ENCODE data around the gene NAV2. TPM values are rescaled to one million over a fixed set of nuclear protein-coding genes. Genes with fewer than 3 reads are reported as not detected.

The NAV2 gene
- total and polyA plus RNA-seq, 2 donors from 2014 or later: 5.9 to 37.7 TPM

DNA sequence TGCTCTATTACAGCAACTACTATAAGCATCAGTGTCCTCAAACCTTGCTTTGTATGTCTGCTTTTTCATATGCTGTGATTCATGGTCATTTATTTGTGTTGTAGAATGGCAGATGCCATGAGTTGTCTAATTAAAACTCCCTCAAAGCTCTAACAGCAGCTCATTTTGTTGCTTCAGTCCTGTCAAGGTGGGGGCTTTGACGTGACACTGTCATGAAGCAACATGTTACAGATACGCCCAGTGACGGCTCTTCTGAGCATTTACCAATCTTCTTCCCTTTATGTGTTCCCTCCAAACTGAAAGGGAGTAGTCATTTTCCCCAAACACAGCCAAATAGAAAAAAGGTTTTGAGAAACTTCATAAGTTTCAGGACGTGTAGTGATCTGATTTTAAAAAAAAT lies 340.9 kb downstream of the NAV2 start:
- peaks cover 0 to 7% (median 0%) of the 10 kb centered on the region in 3 donors for H3K4me1 ChIP-seq (ENCODE audit: control insufficient read depth in 2 of 3, insufficient read depth in 2 of 3, low read depth in 1 of 3, low read length in 3 of 3)
- TF ChIP-seq, protein P1, sequence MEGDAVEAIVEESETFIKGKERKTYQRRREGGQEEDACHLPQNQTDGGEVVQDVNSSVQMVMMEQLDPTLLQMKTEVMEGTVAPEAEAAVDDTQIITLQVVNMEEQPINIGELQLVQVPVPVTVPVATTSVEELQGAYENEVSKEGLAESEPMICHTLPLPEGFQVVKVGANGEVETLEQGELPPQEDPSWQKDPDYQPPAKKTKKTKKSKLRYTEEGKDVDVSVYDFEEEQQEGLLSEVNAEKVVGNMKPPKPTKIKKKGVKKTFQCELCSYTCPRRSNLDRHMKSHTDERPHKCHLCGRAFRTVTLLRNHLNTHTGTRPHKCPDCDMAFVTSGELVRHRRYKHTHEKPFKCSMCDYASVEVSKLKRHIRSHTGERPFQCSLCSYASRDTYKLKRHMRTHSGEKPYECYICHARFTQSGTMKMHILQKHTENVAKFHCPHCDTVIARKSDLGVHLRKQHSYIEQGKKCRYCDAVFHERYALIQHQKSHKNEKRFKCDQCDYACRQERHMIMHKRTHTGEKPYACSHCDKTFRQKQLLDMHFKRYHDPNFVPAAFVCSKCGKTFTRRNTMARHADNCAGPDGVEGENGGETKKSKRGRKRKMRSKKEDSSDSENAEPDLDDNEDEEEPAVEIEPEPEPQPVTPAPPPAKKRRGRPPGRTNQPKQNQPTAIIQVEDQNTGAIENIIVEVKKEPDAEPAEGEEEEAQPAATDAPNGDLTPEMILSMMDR (IDR thresholded peaks at IDR 0.05; ENCODE audit: borderline replicate concordance, extremely low read depth, insufficient read depth): no peak
- intact Hi-C loops (cut with DNase I): no loop called here
- no peak overlapping the region for H3K9ac ChIP-seq (ENCODE audit: low read length in 3 of 3)
- H3K4me3 ChIP-seq (ENCODE audit: low read length in 3 of 3): no peak overlapping the region
- peaks cover 2 to 32% (median 2%) of the 10 kb centered on the region in 3 donors for H3K36me3 ChIP-seq (ENCODE audit: control insufficient read depth in 2 of 3, insufficient read depth in 3 of 3, low read length in 3 of 3)
- no peak overlapping the region for H3K27ac ChIP-seq (ENCODE audit: low read depth in 2 of 2, low read length in 2 of 2)
- FAIRE-seq: no peak
- H3K9me3 ChIP-seq (ENCODE audit: control insufficient read depth in 2 of 3, insufficient read depth in 1 of 3, low read length in 3 of 3): no peaks in the 10 kb centered on the region
- H3K27me3 ChIP-seq (ENCODE audit: control insufficient read depth, insufficient read depth, low read length): no peaks in the 10 kb centered on the region
- DNase-seq: no peak

DNA sequence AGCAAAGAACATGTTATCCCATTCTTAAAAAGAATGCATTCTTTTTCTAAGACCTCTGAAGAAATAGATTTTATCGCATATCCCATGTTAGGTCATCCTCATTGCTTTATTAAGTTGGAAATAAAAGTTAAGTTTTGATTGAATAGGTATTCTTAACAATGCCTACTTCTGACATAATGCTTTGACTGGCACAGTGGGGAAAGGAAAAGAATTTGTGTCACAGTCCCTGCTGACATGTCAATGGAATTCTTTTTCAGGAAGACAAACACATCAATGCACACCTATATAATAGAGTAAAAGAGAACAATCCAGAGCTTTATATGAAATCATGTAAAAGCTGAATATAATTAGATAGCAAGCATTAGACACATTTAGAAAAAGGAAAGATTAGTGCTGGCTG lies 341.9 kb downstream of the NAV2 start:
- Histone ChIP-seq H3K4me1 (ENCODE audit: control insufficient read depth in 2 of 3, insufficient read depth in 2 of 3, low read depth in 1 of 3, low read length in 3 of 3) (peaks cover 0 to 3% (median 0%) of the 10 kb centered on the region in 3 donors), H3K9ac (ENCODE audit: low read length in 3 of 3) (no peak overlapping the region), H3K4me3 (ENCODE audit: low read length in 3 of 3) (no peak overlapping the region), H3K9me3 (ENCODE audit: control insufficient read depth in 2 of 3, insufficient read depth in 1 of 3, low read length in 3 of 3) (no peaks in the 10 kb centered on the region), H3K27ac (ENCODE audit: low read depth in 2 of 2, low read length in 2 of 2) (no peak overlapping the region), H3K27me3 (ENCODE audit: control insufficient read depth, insufficient read depth, low read length) (no peaks in the 10 kb centered on the region), H3K36me3 (ENCODE audit: control insufficient read depth in 2 of 3, insufficient read depth in 3 of 3, low read length in 3 of 3) (peaks cover 2 to 39% (median 2%) of the 10 kb centered on the region in 3 donors)
- intact Hi-C loops (cut with DNase I): no loop called here
- DNase-seq (no peak), FAIRE-seq (no peak)
- TF ChIP-seq, protein P1 (IDR thresholded peaks at IDR 0.05; ENCODE audit: borderline replicate concordance, extremely low read depth, insufficient read depth): no peak

DNA sequence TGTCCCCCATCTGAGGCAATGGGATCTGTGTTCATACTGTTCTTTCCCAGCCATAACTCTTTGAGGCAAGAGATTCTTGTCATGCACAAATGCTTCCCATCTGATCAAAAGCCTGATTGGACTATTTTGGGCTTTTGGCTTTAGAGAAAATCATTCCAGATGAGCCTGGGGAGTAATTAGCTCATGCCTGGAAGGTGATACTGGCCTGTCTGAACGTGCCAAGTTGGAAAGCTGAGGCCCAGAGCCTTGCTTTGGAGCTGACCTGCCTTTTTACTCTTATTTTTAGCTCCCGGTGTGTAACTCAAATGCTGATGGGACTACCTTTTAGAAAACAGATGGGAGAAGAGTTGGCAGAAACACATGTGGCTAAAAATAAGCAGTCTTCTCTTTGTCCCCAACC lies 342.7 kb downstream of the NAV2 start:
- intact Hi-C loops (cut with DNase I): no loop called here
- H3K27ac ChIP-seq (ENCODE audit: low read depth in 2 of 2, low read length in 2 of 2): no peak overlapping the region
- no peak for FAIRE-seq
- TF ChIP-seq, protein P1 (IDR thresholded peaks at IDR 0.05; ENCODE audit: borderline replicate concordance, extremely low read depth, insufficient read depth): no peak
- peaks cover 0 to 4% (median 0%) of the 10 kb centered on the region in 3 donors for H3K4me1 ChIP-seq (ENCODE audit: control insufficient read depth in 2 of 3, insufficient read depth in 2 of 3, low read depth in 1 of 3, low read length in 3 of 3)
- H3K36me3 ChIP-seq (ENCODE audit: control insufficient read depth in 2 of 3, insufficient read depth in 3 of 3, low read length in 3 of 3): peaks cover 2 to 36% (median 2%) of the 10 kb centered on the region in 3 donors
- no peaks in the 10 kb centered on the region for H3K27me3 ChIP-seq (ENCODE audit: control insufficient read depth, insufficient read depth, low read length)
- H3K9ac ChIP-seq (ENCODE audit: low read length in 3 of 3): no peak overlapping the region
- no peak overlapping the region for H3K4me3 ChIP-seq (ENCODE audit: low read length in 3 of 3)
- no peak for DNase-seq
- no peaks in the 10 kb centered on the region for H3K9me3 ChIP-seq (ENCODE audit: control insufficient read depth in 2 of 3, insufficient read depth in 1 of 3, low read length in 3 of 3)

All from kidney (tissue), 14 donors.